Islet precursor cell (in vitro differentiated cells): Measurements from ENCODE around the gene ZNF106.

Experiments
- DNase-seq: peaks from one replicate; pipeline ENCODE4 v3.0.0-alpha.2; 2018

Gene ZNF106

GRCh38 chr15:42365921-42366550 is 124.9 kb downstream of the ZNF106 start:
- no peak for DNase-seq

- DNase-seq: no peak
Observed at GRCh38 chr15:42364529-42364928, 126.4 kb downstream of the ZNF106 start.

GRCh38 chr15:42363942-42364341 is 127.0 kb downstream of the ZNF106 start:
- DNase-seq: no peak

- no peak for DNase-seq
Observed at GRCh38 chr15:42363487-42363886, 127.5 kb downstream of the ZNF106 start.
